Raji (cell line): ENCODE data around the gene EXOC3L1.

Experiments
- POLR2A ChIP-seq: IDR thresholded peaks from 2 replicates; pipeline ENCODE4 v1.6.1; 2011; ENCODE audit warnings: low read depth, low read length, control low read depth; ENCODE audit not compliant: insufficient read depth

The EXOC3L1 gene

DNA sequence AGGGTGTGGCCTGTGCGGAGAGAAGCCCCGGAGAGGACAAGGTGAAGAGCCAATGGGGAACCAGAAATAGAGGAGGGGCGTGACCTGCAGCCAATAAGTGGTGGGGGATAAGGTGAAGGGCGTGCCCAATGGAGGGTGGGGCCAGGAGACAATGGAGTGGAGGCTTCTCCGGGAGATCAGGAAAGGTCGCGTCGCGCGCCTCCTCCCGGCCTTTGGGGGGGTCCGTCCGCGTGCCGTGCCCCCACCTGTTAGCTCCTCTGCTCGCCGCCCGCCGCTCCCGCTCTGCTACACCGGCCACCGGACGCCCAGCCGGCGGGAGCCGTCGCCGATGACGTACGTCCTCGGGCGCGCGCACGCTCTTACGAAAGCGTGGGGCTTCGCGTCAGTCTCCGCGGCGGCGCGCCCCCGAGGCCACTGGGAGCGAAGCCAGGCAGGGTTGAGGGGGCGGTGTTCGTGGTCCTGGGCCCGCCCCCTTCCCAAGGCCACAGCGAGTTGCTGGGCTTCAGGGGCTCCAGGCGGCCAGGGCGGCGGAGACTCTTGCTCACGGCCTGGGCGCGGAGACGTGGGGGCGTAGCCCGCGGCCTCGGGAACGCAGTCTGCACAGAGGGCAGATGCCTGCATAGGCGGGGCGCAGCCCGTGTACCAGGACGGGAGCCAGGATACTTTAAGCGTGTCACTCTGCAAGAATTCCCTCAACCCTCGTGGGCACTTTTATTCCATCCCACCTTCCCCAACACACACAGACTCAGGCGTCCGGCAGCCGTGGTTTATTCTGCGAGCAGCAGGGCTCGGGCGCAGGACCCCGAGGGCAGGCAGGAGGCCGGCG is 6.1 kb downstream of the EXOC3L1 start, which contains the start of gene MATCAP1:
TSS of gene MATCAP1 (minus strand) at position 337 of the 826 bp plus-strand sequence. CDS start 3,353 bp downstream, outside the sequence.
- TF ChIP-seq POLR2A: peak; percentile 16; the same call in 1 of the 2 replicates

DNA sequence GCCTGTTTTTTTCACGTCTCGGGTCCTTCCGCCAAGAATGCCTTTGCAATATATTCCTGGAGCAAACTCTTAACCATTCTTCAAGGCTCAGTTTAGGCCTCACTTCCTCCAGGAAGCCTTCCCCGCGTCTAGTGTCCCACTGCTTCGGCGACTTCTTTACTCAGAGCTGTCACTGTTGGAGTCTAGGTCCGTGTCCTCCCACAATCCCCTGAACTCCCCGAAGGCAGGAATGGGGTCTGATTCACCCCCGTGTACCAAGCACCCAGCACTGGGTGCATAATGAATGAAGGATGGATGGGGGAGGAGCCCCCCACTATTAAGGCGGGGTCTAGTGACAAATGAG is 6.7 kb downstream of the EXOC3L1 start:
- peak; percentile 59; the same call in 1 of the 2 replicates for TF ChIP-seq POLR2A

DNA sequence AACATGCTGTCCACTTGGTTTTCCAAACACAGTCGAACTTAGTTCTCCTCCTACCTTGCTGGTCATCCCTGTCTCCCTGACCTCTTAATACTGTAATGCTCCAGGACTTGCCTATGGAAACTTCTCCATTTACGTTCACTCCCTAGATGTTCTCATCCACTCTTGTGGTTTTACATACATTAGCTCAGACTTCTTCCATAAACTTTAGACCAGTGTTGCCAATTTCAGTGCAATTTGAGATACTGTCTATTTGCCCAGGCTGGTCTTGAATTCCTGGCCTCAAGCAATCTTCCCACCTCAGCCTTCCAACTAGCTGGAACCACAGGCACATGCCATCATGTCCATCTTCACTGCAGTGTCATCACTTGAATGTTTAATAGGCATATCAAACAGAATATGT is 7.6 kb downstream of the EXOC3L1 start:
- no peak for TF ChIP-seq POLR2A

DNA sequence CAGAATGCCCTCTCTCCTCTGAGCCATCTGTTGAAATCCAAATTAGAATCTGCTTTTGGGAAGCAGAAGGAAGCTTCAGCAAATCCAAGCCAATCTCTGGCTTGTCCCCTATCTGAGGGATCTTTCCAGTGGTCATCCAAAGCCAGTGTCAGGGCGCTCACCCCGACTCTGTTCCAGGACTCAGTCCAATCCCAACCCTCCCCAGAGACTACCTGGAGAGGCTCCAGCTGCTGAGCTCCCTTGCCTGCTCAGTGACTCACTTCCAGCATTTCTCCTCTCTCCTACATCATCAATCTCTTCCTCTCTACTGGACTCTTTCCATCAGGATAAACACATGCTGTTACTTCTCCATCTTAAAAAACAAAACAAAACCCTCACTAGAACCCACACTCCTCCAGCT is 8.6 kb downstream of the EXOC3L1 start:
- no peak for TF ChIP-seq POLR2A

DNA sequence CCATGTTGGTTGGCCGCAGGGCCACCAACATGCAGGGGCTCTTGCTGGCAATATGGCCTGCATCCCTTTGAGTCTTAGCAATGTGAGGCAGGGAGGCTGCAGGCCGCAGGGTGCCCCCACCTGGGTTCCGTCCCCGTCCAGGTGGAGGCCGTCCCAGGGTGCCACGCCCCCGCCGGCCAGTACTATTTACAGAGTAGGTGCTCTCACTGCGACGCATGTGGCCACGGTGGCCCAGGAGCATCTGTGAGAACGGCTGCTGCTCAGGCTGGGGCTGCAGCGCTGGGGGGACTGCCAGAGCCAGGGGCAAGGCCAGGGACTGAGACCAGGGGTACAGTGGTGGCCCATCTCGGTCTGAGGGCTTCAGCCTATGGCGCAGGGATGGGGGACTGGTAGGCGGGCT is 9.8 kb downstream of the EXOC3L1 start:
- no peak for TF ChIP-seq POLR2A

DNA sequence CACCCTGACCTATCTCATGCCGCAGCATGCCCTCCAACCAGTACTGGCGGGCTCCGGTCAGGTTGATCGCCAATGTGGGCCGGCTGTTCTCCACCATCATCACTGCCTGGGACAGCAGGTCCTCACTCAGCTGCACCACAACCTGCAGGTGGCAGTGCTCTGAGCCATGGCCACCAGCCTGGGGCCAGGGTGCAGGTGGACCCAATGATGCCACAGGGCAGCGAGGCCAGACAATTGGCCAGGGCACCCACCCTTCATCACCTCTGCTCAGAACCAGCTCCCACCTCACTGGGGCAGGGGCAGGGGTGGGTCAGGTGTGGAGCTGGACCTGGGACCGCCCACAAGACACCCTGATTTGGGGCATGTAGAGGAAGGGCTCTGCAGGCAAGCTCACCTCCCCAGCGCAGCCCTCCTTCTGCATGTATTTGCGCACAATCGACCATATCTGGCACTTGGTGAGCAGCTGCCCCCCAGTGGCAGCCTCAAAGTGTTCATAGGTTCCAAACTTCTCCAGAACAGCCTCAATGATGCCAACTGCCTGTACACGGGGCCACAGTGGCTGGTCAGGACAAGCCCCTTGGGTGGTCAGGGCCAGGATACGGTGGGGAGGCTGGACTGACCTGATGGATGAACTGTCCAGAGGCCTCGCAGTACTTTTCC is 10.4 kb downstream of the EXOC3L1 start:
- no peak for TF ChIP-seq POLR2A

DNA sequence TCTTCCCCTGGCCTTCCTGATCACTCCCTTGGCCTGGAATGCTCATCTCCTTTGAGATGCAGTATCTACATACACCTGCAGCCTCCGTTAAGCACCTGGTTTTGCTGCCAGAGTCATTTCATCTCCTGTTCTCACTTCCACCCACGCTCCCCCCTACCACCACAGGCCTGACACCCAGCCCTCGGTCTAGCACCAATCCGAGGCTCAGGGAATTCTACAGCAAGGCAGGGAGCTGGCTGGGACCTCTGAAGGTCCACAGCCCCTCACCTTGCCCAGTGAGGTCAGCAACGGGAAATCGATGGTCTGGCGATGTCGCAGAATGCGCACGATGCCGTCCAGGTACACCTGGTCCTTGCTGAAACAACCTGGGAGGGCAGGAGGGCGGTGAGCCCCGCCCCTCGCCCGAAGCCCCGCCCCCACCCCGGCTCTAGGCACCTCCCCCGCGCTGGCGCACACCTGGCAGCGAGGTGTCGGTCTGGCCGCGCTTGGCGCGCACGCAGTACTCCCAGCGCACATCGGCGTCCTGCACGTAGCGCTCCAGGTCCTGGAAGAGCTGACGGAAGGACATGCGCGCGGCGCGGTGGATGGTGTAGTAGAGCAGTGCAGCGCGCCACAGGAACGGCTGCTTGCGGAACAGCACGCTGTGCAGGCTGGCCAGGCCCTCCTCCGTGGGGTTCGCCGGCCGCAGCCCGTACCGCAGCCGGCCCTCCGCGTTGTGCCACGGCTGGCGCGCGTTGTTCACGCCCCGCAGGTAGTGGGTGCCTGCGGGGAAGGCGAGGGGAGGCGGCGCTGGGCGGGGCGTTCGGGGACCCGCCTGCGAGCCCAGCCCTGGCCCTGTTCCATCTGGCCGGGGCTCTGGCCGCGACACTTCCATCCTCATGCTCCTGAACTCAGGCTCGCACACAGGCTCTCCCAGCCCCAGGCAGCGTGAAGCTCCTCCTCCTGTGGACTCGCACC is 11.9 kb downstream of the EXOC3L1 start:
- TF ChIP-seq POLR2A: no peak

DNA sequence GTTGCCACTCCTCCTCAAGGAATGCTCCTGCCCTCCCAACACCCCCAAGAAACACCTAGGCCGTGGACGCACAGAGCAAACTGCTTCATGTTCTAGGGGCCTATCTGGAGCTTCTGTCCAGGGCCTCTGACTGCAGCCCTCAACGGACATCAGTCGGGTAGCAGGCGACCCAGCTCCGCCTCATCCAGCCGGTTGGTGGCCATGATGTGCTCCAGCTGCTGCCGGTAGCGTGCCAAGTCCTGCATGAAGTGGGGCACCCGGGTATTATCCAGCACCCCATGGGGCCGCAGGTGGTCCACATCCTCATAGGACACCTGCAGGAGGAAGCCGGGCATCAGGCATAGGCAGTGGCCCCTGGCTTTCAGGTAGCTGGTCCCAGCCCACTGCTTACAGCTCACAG is 13.3 kb downstream of the EXOC3L1 start:
- no peak for TF ChIP-seq POLR2A

DNA sequence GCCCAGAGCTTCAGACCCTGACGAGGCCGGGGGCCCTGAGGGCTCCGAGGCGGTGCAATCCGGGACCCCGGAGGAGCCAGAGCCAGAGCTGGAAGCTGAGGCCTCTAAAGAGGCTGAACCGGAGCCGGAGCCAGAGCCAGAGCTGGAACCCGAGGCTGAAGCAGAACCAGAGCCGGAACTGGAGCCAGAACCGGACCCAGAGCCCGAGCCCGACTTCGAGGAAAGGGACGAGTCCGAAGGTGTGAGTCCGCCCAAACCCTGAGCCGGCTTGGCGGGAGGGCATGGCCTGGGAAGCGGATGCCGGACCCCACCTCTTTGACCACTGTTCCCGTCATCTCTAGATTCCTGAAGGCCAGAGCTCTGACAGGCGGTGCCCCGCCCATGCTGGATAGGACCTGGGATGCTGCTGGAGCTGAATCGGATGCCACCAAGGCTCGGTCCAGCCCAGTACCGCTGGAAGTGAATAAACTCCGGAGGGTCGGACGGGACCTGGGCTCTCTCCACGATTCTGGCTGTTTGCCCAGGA is 15.2 kb downstream of the EXOC3L1 start:
- TF ChIP-seq POLR2A: no peak

DNA sequence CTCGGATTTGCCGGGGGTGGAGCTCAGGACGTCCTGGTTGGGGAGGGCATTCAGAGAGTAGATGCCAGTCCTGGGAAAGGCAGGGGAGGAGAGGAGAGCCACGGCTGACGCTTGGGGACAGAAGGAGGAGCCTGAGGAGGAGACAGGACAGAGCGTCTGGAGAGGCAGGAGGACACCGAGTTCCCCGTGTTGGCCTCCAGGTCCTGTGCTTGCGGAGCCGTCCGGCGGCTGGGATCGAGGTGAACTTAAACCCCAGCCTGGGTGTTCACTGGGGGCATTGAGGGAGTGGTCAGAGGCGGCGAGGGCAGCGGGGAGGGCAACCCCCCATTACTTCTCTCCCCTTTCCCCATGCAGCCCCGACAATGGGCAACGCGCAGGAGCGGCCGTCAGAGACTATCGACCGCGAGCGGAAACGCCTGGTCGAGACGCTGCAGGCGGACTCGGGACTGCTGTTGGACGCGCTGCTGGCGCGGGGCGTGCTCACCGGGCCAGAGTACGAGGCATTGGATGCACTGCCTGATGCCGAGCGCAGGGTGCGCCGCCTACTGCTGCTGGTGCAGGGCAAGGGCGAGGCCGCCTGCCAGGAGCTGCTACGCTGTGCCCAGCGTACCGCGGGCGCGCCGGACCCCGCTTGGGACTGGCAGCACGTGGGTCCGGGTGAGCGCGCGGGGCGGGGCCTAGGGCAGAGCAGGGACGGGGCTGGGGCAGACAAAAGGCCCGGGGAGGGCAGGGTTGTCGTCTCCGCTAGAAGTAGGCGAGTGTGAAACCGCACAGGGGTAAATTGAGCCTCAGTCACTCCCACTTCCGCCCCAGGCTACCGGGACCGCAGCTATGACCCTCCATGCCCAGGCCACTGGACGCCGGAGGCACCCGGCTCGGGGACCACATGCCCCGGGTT is 15.9 kb downstream of the EXOC3L1 start:
- TF ChIP-seq POLR2A: no peak

DNA sequence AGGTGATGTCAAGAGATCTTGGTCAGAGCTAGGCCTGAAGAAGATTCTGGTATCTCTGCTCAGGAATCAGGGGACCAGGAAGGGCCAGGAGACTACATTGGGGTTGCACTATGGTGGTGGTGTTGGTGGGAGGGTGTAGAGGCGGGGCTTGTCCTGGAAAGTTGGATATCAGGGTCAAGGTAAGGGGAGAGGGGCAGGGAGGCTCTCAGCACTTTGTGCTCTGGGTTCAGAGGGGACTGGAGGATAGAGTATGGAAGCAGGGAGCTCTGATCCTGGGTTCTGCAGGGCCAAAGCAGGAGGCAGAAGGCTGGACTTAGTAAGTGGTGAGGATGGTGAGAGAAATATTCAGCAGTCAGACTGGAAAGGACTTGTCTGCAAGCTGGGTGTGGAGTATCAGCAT is 16.6 kb downstream of the EXOC3L1 start:
- no peak for TF ChIP-seq POLR2A

DNA sequence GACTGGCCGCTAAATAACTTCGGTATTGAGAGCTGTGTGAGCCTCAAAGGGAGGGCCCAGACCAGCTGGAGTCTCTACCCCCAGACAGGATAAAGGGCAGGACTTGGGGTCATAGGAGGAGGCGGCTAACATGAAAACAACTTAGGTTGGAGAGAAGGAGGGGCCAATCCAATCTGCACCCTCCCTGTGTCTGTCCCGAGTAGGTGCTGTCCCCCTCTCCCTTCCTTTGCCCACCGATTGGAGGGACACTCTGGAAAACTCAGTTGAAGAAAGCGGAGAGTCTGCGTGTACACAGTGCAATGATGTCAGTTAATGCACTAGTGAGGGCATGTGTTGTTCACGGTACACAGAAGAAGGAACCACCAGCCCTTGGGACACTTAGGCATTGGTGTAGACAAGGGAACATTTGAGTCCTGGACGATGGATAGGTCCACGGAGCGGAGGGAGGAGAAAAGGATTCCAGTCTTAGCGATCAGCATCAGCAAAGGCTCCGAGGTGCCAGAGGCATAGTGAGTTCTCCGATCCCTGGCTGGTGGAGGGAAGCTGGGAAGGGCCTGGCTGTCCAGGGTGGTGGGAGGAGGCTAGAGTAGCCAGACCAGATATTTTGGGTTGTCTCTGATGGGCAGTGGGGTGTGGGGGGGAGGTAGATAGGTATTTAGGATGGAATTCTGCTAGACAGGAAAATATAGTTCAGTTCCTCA is 18.8 kb downstream of the EXOC3L1 start:
- no peak for TF ChIP-seq POLR2A

DNA sequence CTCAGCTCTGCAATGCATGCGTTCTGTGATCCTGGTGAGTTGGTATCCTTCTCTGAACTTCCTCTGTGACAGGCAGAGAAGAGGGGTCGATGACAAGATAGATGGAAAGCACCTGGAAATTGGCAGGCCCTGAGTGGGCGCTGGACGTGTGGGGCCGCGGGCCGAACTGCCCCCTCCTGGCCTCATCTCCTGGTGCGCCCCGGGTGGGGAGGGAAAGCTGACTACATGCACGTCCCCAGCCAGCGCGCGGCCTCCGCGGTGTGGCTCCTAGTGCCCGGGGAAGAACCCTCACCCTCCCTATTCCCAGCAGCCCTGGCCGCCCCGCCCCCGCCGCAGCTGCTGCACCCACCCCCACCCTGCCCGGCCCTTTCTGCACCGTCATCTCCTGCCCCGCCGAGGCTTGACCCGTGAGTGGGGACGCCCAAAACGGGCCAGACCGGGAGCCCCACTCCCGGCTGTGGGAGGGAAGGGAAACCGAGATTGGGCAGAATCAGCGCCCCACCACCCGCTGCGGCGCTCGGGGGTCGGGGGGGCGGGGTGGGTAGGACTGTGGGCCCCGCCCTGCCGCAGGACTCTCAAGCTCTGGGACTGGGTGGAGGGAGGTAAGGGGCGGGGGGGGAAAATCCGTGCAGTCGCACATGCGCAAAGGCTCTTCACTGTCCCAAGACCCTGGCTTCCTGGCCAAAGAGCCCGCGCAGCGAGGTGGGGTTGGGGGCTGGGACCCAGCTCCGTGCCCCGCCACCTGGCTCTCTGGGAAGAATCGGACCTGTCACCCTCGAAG is 19.6 kb downstream of the EXOC3L1 start, which contains the start of gene NOL3:
TSS of gene NOL3 (plus strand) at position 371 of the 781 bp plus-strand sequence.
- TF ChIP-seq POLR2A: no peak; the same call in 1 of the 2 replicates
